Osteoblast (primary cell): Measurements from ENCODE around the gene COL20A1. TPM values are rescaled to one million over a fixed set of nuclear protein-coding genes. Genes with fewer than 3 reads are reported as not detected.
"Not testable (repeated sequence)": the region's sequence is repeated elsewhere in the genome, so short reads cannot be mapped to it uniquely, and the experiment has no call there.

Experiments
- DNase-seq: peaks from one replicate; pipeline ENCODE4 v3.0.0; 2011; ENCODE audit warnings: low spot score, mixed read lengths; ENCODE audit not compliant: insufficient read length; ENCODE audit errors: missing footprints
- H2AFZ ChIP-seq: 2 replicates; pipeline ENCODE4 v1.6.0; 2011; ENCODE audit warnings: mild to moderate bottlenecking, low read length
- H3K27ac ChIP-seq: 2 replicates; pipeline ENCODE4 v1.5.1; 2011; ENCODE audit warnings: mild to moderate bottlenecking, low read depth, low read length, moderate library complexity
- H3K27me3 ChIP-seq: 2 replicates; pipeline ENCODE4 v1.6.0; 2012; ENCODE audit warnings: mild to moderate bottlenecking, control low read depth, inconsistent platforms, low read length, moderate library complexity; ENCODE audit not compliant: insufficient read depth
- H3K36me3 ChIP-seq: 2 replicates; pipeline ENCODE4 v1.5.1; 2011; ENCODE audit warnings: mild to moderate bottlenecking, low read length, control low read depth, moderate library complexity; ENCODE audit not compliant: insufficient read depth
- H3K4me1 ChIP-seq: 2 replicates; pipeline ENCODE4 v1.5.1; 2011; ENCODE audit warnings: mild to moderate bottlenecking, low read length, control low read depth, moderate library complexity; ENCODE audit not compliant: insufficient read depth
- H3K4me2 ChIP-seq: 2 replicates; pipeline ENCODE4 v1.6.0; 2011; ENCODE audit warnings: mild to moderate bottlenecking, low read length; ENCODE audit not compliant: insufficient read depth
- H3K4me3 ChIP-seq: fragments of 200-600 bp; sonication (generic); 3 replicates; pipeline ENCODE4 v1.5.1; 2012; ENCODE audit warnings: mild to moderate bottlenecking, low read length, inconsistent platforms; ENCODE audit not compliant: insufficient read depth
- H3K79me2 ChIP-seq: 2 replicates; pipeline ENCODE4 v1.6.0; 2012; ENCODE audit warnings: mild to moderate bottlenecking, low read length, control low read depth, inconsistent platforms; ENCODE audit not compliant: insufficient read depth
- H3K9me3 ChIP-seq: 2 replicates; pipeline ENCODE4 v1.5.1; 2011; ENCODE audit warnings: low read depth, low read length, control low read depth
- H4K20me1 ChIP-seq: 2 replicates; pipeline ENCODE4 v1.6.0; 2012; ENCODE audit warnings: mild to moderate bottlenecking, low read length, control low read depth; ENCODE audit not compliant: insufficient read depth
- total RNA-seq: library from RNA; depleted of rRNA; stranded (reverse); fragments of >200 nt; gene quantifications from 2 replicates; pipeline ENCODE4 v1.2.3, GENCODE V29; 2012
- TF ChIP-seq, protein P1 (sequence below): IDR thresholded peaks from 2 replicates; pipeline ENCODE4 v1.5.1; 2011; ENCODE audit warnings: mild to moderate bottlenecking, low read depth, low read length, moderate library complexity; ENCODE audit errors: extremely low read depth

The COL20A1 gene
- total RNA-seq, 1 donor, result not detected

DNA sequence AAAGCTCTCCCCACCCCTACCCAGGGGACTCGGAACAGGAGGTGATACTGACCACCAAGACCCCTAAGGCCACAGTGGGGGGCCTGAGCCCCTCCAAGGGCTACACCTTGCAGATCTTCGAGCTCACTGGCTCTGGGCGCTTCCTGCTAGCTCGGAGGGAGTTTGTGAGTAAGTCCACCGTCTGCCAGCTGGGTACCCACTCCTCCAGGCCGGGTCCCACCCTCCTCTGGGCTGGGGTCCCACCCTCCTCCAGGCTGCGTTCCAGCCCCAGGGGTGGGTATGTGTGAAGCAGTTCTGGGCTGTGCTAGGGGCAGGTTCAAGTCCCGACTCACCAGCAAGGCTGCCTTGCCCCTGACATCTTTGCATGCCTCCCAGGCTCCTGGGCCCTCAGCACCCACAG is 12.4 kb downstream of the COL20A1 start:
- Histone ChIP-seq H3K27ac (no peak overlapping the region), H3K9me3 (peaks cover 2% of the 10 kb centered on the region), H3K79me2 (no peaks in the 10 kb centered on the region), H3K36me3 (no peaks in the 10 kb centered on the region), H2AFZ (no peak overlapping the region), H3K4me3 (no peak overlapping the region), H3K27me3 (peaks cover 6% of the 10 kb centered on the region), H4K20me1 (peaks cover 5% of the 10 kb centered on the region), H3K4me2 (no peak overlapping the region), H3K4me1 (no peaks in the 10 kb centered on the region)
- DNase-seq, result no peak
- TF ChIP-seq, protein P1, sequence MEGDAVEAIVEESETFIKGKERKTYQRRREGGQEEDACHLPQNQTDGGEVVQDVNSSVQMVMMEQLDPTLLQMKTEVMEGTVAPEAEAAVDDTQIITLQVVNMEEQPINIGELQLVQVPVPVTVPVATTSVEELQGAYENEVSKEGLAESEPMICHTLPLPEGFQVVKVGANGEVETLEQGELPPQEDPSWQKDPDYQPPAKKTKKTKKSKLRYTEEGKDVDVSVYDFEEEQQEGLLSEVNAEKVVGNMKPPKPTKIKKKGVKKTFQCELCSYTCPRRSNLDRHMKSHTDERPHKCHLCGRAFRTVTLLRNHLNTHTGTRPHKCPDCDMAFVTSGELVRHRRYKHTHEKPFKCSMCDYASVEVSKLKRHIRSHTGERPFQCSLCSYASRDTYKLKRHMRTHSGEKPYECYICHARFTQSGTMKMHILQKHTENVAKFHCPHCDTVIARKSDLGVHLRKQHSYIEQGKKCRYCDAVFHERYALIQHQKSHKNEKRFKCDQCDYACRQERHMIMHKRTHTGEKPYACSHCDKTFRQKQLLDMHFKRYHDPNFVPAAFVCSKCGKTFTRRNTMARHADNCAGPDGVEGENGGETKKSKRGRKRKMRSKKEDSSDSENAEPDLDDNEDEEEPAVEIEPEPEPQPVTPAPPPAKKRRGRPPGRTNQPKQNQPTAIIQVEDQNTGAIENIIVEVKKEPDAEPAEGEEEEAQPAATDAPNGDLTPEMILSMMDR, result no peak

DNA sequence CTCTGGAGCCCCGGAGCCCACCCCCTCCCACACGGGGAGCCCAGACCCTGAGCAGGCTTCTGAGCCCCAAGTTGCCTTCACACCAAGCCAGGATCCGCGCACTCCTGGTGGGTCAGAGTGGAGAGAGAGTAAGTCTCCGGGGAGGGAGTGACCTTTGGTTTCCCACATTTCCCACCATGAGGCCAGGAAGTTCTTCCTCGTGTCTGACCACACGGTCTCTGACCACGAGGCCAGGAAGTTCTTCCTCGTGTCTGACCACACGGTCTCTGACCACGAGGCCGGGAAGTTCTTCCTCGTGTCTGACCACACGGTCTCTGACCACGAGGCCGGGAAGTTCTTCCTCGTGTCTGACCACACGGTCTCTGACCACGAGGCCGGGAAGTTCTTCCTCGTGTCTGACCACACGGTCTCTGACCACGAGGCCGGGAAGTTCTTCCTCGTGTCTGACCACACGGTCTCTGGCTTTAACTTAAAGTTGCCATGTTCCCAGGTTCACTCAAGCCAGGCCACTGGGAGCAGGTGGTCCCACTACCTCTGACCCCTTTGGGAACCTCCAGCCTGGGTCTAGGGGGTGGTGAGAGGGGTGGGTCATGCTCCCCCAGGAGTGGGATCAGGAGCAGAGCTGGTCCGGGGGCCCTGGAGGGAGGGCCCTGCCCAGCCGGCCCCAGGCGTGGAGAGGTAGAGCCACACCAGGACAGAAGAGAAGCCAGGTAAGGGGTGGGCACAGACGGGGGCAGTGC is 13.1 kb downstream of the COL20A1 start:
- DNase-seq, H4K20me1 ChIP-seq, H3K36me3 ChIP-seq, H3K9me3 ChIP-seq, H3K4me2 ChIP-seq, H3K79me2 ChIP-seq, H2AFZ ChIP-seq, H3K27ac ChIP-seq, H3K4me3 ChIP-seq, H3K27me3 ChIP-seq, H3K4me1 ChIP-seq: not testable (repeated sequence)

DNA sequence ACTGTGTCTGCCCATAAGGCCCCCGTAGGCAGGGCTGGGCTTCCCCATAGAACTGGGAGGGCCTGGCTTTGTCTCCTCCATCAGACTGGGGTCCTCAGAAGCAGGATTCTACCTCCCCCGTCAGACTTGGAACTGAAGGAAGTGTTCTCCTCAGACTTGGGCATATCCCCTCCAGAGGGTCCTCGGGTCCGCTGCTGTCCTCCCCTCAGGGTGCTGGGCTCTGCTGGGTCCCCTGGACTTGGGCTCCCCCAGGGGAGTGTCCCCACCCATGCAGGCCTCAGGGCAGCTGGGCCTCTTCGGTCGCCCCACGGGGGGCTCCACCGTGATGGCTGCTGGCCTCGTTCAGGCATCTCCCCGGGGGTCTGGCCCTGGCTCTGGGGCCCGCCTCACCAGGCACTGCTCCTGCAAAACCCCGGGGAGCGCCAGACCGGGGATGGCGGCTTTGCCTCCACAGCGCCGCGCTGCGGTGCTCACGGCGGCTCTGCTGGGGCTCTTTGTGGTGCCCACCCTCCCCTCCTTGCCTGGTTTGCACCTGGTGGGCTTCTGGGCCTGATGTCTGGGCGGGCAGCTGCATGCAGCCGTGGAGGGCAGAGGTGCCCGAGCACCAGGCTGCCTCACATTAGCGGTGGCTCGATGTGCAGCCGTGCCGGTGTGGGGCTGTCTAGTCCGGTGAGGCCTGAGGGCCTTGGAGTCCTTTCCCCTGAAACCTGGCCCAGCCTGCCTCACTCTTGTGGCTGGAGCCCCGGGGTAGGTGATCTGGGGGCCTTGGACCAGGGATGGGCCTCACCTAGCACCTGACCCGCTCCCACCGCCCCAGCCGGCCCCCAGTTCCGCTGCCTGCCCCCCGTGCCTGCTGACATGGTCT is 13.9 kb downstream of the COL20A1 start:
- TF ChIP-seq, protein P1, result no peak

DNA sequence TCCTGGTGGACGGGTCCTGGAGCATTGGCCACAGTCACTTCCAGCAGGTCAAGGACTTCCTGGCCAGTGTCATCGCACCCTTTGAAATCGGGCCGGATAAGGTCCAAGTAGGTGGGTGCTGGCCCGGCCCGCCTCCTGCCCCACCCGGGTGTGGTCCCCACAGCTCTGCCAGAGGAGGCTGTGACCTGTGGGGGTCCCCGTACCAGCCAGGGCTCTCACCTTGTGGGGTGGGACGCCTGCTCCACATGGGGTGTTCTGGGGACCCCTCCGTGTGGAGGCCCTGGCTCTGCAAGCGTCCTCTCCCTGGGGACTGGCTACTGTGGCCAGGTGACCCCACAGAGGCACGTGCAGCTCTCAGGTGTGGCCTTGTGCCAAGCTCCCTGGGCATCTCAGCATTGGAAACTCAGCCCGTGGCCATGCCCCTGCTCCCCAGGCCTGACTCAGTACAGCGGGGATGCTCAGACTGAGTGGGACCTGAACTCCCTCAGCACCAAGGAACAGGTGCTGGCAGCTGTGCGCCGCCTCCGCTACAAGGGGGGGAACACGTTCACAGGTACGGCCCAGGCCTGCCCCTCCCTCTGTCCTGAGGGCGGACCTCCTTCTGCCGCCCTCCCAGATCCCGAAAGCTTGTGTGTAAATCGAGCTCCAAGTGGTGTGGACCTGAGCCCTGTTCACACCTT is 14.7 kb downstream of the COL20A1 start:
- Histone ChIP-seq H2AFZ (no peak overlapping the region), H3K4me2 (no peak overlapping the region), H3K4me1 (no peaks in the 10 kb centered on the region), H3K27ac (no peak overlapping the region), H3K79me2 (no peaks in the 10 kb centered on the region), H3K9me3 (no peaks in the 10 kb centered on the region), H3K36me3 (no peaks in the 10 kb centered on the region), H4K20me1 (peaks cover 5% of the 10 kb centered on the region), H3K27me3 (peaks cover 3% of the 10 kb centered on the region), H3K4me3 (no peak overlapping the region)
- TF ChIP-seq, protein P1, result no peak
- no peak for DNase-seq

More for the DNA sequence above, 13.9 kb downstream of the COL20A1 start:
- H3K36me3 ChIP-seq, result no peaks in the 10 kb centered on the region
- peaks cover 5% of the 10 kb centered on the region for H4K20me1 ChIP-seq
- no peak overlapping the region for H3K27ac ChIP-seq
- no peaks in the 10 kb centered on the region for H3K9me3 ChIP-seq
- no peak overlapping the region for H2AFZ ChIP-seq
- no peak for DNase-seq
- no peaks in the 10 kb centered on the region for H3K79me2 ChIP-seq
- H3K4me2 ChIP-seq, result no peak overlapping the region
- no peaks in the 10 kb centered on the region for H3K4me1 ChIP-seq
- no peak overlapping the region for H3K4me3 ChIP-seq
- H3K27me3 ChIP-seq, result peaks cover 3% of the 10 kb centered on the region
